ENCODE results near the gene SCCPDH. TPM values are rescaled to one million over a fixed set of nuclear protein-coding genes. Genes with fewer than 3 reads are reported as not detected.

Gene SCCPDH
- total and polyA plus RNA-seq, 2 of the 13 experiments (the other 11 are each of a cell fraction or from before 2014, with no cell fraction given), result 36.7 to 62.3 TPM

- Histone ChIP-seq H3K79me2 (ENCODE audit: insufficient read depth, low read length) (no peaks in the 10 kb centered on the region), H3K9me3 (ENCODE audit: low read length) (peaks cover 6% of the 10 kb centered on the region; the same call in 1 of the 2 replicates), H3K9ac (ENCODE audit: insufficient read depth, low read depth, low read length) (no peak overlapping the region), H3K4me2 (ENCODE audit: low read depth, low read length) (no peak overlapping the region), H3K36me3 (replicated peaks in 1 of 2; ENCODE audit: control insufficient read depth in 1 of 2, insufficient read depth in 2 of 2, low read length in 2 of 2) (no peaks in the 10 kb centered on the region), H3K4me1 (ENCODE audit: insufficient read depth, low read length) (peaks cover 29% of the 10 kb centered on the region), H3K27ac (ENCODE audit: extremely low read length, insufficient read depth, low read length) (no peak overlapping the region), H3K27me3 (ENCODE audit: control insufficient read depth in 1 of 2, insufficient read depth in 2 of 2, low read length in 2 of 2) (peaks cover 1 to 13% of the 10 kb centered on the region in 2 experiments; a peak in 3 of 5 replicates), H2AFZ (ENCODE audit: low read length) (no peak overlapping the region), H3K4me3 (replicated peaks in 1 of 3; ENCODE audit: insufficient read depth in 1 of 3, low read depth in 2 of 3, low read length in 3 of 3) (no peak overlapping the region), H4K20me1 (ENCODE audit: insufficient read depth, low read length) (no peaks in the 10 kb centered on the region)
- FAIRE-seq, result no peak
- DNase-seq (ENCODE audit: low spot score), result no peak
- BruUV-seq (replicated peaks), result no TSS peak
- POLR2A ChIA-PET, result no interaction called here
- ATAC-seq, result no peak; the same call in 2 of the 3 replicates
- in situ Hi-C loops (cut with HindIII; ENCODE audit: extremely low pct_ligation_motif_present, low pct_unique_long_range_greater_than_20kb) (no loop called here), intact Hi-C loops (cut with micrococcal nuclease; ENCODE audit: unreplicated experiment) (no loop called here)
- CTCF ChIA-PET (ENCODE audit: low intra/inter-chr PET ratio, low total read pairs), result no interaction called here
- 83% methylated on average over 6 of the region's 7 CpGs for WGBS (ENCODE audit: low lambda C conversion rate)
- TF ChIP-seq LRRFIP1 (CRISPR knock-in tag; conservative IDR thresholded peaks at IDR 0.05) (no peak), AGO1 (IDR thresholded peaks at IDR 0.05; ENCODE audit: low read depth, low read length, poor library complexity, severe bottlenecking) (no peak), ARNT (IDR thresholded peaks at IDR 0.05) (no peak), GRHL1 (CRISPR knock-in tag; conservative IDR thresholded peaks at IDR 0.05) (no peak), CCDC6 (CRISPR knock-in tag; IDR thresholded peaks at IDR 0.05) (no peak), JUND (CRISPR knock-in tag; IDR thresholded peaks at IDR 0.05) (no peak), ZNF619 (CRISPR knock-in tag; IDR thresholded peaks at IDR 0.05) (no peak), NCOR1 (IDR thresholded peaks at IDR 0.05; ENCODE audit: borderline replicate concordance, low read length) (no peak), ZNF75D (CRISPR knock-in tag; IDR thresholded peaks at IDR 0.05; ENCODE audit: borderline replicate concordance) (no peak), ZNF570 (CRISPR knock-in tag; IDR thresholded peaks at IDR 0.05; ENCODE audit: borderline replicate concordance) (no peak), ZNF276 (CRISPR knock-in tag; IDR thresholded peaks at IDR 0.05; ENCODE audit: low read depth) (no peak), RBAK (CRISPR knock-in tag; IDR thresholded peaks at IDR 0.05) (no peak)
Measured at GRCh38 chr1:246790364-246790763, 66.2 kb downstream of the SCCPDH start.

Measured in HepG2 (cell line).